ENCODE results near the gene DGCR8.

DGCR8 gene

DNA sequence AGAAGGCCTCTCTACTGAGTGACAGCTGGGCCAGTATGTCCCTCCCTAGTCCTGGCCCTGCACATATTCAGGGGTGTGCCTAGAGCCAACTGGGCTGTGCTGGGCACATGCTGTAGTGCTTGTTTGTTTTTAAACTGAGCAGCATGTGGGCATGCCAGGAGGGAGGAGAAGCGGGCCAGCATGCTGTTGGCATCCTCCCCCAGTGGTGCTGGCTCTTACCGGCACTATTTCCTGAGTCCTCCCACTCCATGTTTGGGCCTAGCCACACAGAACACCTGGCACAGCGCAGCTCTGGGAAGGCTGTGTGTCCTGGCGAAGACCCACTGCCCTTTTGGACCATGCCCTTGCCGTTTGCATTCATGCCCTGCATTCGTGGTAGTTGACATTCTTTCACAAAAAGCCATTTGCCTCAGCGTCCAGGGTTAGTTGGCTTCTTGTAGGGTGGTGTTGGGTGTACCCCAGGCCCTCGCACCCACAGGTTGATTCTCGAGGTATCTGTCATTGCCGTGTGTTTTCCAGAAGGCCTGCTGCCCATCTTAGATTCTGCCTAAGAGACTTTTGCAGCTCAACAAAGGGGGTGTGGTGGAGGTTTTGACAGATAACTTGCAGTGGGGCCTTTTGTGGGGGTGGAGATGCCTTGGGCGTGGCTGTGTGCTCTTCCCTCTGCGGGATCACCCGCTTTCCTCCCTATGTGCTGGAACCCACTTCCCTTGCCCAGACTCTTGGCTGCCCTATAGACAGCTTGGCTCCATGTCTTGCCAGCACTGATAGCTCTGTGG, 13.6 kb downstream of the DGCR8 start:
- Histone ChIP-seq H3K9me2 (replicated peaks; ENCODE audit: insufficient read depth, low read length) (no peaks in the 10 kb centered on the region), H3K36me3 (ENCODE audit: low read length) (peaks cover 2% of the 10 kb centered on the region; the same call in 1 of the 2 replicates), H3K9ac (ENCODE audit: low read length) (no peak overlapping the region), H3K9me3 (ENCODE audit: insufficient read depth, low read length) (no peaks in the 10 kb centered on the region), H3K4me2 (ENCODE audit: low read depth, low read length, poor library complexity, severe bottlenecking) (no peak overlapping the region), H3K27ac (ENCODE audit: low read depth, low read length) (no peak overlapping the region), H3K4me3 (ENCODE audit: insufficient read depth, low read length, poor library complexity, severe bottlenecking) (no peak overlapping the region), H3F3A (ENCODE audit: insufficient read depth) (no peaks in the 10 kb centered on the region), H4K20me1 (ENCODE audit: low read depth, low read length) (no peaks in the 10 kb centered on the region), H3K27me3 (ENCODE audit: low read length) (no peaks in the 10 kb centered on the region), H2AFZ (ENCODE audit: low read depth, low read length, severe bottlenecking) (no peak overlapping the region), H3K79me2 (ENCODE audit: insufficient read depth, low read length) (no peaks in the 10 kb centered on the region)
- TF ChIP-seq, protein P1, sequence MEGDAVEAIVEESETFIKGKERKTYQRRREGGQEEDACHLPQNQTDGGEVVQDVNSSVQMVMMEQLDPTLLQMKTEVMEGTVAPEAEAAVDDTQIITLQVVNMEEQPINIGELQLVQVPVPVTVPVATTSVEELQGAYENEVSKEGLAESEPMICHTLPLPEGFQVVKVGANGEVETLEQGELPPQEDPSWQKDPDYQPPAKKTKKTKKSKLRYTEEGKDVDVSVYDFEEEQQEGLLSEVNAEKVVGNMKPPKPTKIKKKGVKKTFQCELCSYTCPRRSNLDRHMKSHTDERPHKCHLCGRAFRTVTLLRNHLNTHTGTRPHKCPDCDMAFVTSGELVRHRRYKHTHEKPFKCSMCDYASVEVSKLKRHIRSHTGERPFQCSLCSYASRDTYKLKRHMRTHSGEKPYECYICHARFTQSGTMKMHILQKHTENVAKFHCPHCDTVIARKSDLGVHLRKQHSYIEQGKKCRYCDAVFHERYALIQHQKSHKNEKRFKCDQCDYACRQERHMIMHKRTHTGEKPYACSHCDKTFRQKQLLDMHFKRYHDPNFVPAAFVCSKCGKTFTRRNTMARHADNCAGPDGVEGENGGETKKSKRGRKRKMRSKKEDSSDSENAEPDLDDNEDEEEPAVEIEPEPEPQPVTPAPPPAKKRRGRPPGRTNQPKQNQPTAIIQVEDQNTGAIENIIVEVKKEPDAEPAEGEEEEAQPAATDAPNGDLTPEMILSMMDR (IDR thresholded peaks at IDR 0.05; ENCODE audit: insufficient read depth, low read length, poor library complexity, severe bottlenecking): no peak
- no peak for TF ChIP-seq EZH2phosphoT487 (conservative IDR thresholded peaks at IDR 0.05; ENCODE audit: low read length)

DNA sequence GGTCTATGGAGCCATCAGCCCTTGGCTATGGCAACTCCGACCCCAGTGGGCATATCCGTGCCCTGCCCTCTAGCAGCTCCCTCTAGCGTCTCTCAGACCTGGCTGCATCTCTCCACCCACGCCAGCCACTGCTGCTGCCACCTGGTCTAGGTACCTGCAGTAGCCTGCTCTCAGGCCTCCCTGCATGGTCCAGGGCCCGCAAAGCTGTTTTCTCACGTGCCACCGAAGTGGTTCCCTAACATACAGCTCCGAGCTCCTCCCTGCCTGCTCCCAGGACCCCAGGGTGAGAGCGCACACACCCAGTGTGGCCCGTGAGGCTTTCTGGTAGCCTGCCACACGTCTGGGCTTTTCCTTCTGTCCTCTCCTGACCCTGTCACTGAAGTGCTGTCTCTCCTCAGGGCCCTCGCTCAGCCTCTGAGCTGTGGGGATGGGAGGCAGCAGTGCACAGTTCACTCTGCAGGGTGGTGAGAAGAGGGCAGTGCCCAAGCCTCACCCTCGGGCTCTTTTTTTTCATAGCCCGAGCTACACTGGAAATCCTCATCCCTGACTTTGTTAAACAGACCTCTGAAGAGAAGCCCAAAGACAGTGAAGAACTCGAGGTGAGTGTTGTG, 14.3 kb downstream of the DGCR8 start:
- no peaks in the 10 kb centered on the region for H4K20me1 ChIP-seq (ENCODE audit: low read depth, low read length)
- H3K27me3 ChIP-seq (ENCODE audit: low read length): no peaks in the 10 kb centered on the region
- no peak overlapping the region for H3K27ac ChIP-seq (ENCODE audit: low read depth, low read length)
- H3K4me3 ChIP-seq (ENCODE audit: insufficient read depth, low read length, poor library complexity, severe bottlenecking): no peak overlapping the region
- H2AFZ ChIP-seq (ENCODE audit: low read depth, low read length, severe bottlenecking): no peak overlapping the region
- no peaks in the 10 kb centered on the region for H3K79me2 ChIP-seq (ENCODE audit: insufficient read depth, low read length)
- H3K9me3 ChIP-seq (ENCODE audit: insufficient read depth, low read length): no peaks in the 10 kb centered on the region
- H3F3A ChIP-seq (ENCODE audit: insufficient read depth): no peaks in the 10 kb centered on the region
- H3K4me2 ChIP-seq (ENCODE audit: low read depth, low read length, poor library complexity, severe bottlenecking): no peak overlapping the region
- no peaks in the 10 kb centered on the region for H3K9me2 ChIP-seq (replicated peaks; ENCODE audit: insufficient read depth, low read length)
- TF ChIP-seq, protein P1 (IDR thresholded peaks at IDR 0.05; ENCODE audit: insufficient read depth, low read length, poor library complexity, severe bottlenecking): no peak
- TF ChIP-seq EZH2phosphoT487 (conservative IDR thresholded peaks at IDR 0.05; ENCODE audit: low read length): no peak
- H3K9ac ChIP-seq (ENCODE audit: low read length): no peak overlapping the region
- H3K36me3 ChIP-seq (ENCODE audit: low read length): peaks cover 2% of the 10 kb centered on the region; the same call in 1 of the 2 replicates

DNA sequence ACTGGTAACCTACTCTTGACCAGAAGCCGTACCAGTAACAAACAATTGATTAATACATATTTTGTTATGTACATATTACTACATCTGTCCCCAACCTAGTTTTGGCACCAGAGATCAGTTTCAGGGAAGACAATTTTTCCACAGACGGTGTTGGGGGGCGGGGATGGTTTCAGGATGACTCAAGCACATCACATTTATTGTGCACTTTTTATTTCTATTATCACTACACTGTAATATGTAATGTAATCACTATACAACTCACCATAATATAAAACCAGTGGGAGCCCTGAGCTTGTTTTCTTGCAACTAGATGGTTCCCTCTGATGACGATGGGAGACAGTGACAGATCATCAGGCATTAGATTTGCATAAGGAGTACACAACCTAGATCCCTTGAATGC, 15.5 kb downstream of the DGCR8 start:
- Histone ChIP-seq H3K27ac (ENCODE audit: low read depth, low read length) (no peak overlapping the region), H3K4me2 (ENCODE audit: low read depth, low read length, poor library complexity, severe bottlenecking) (no peak overlapping the region), H2AFZ (ENCODE audit: low read depth, low read length, severe bottlenecking) (no peak overlapping the region), H3K79me2 (ENCODE audit: insufficient read depth, low read length) (no peaks in the 10 kb centered on the region), H3K4me3 (ENCODE audit: insufficient read depth, low read length, poor library complexity, severe bottlenecking) (no peak overlapping the region), H3K36me3 (ENCODE audit: low read length) (peaks cover 2% of the 10 kb centered on the region; the same call in 1 of the 2 replicates), H4K20me1 (ENCODE audit: low read depth, low read length) (no peaks in the 10 kb centered on the region), H3K9me2 (replicated peaks; ENCODE audit: insufficient read depth, low read length) (no peaks in the 10 kb centered on the region), H3K9me3 (ENCODE audit: insufficient read depth, low read length) (no peaks in the 10 kb centered on the region), H3K9ac (ENCODE audit: low read length) (no peak overlapping the region), H3F3A (ENCODE audit: insufficient read depth) (no peaks in the 10 kb centered on the region), H3K27me3 (ENCODE audit: low read length) (no peaks in the 10 kb centered on the region)
- TF ChIP-seq, protein P1 (IDR thresholded peaks at IDR 0.05; ENCODE audit: insufficient read depth, low read length, poor library complexity, severe bottlenecking): no peak
- TF ChIP-seq EZH2phosphoT487 (conservative IDR thresholded peaks at IDR 0.05; ENCODE audit: low read length): no peak

Data from SU-DHL-6 (cell line).